Medulla oblongata (tissue), 1 donor: ENCODE results near the gene BAZ2B.
"Not testable (repeated sequence)": the region's sequence is repeated elsewhere in the genome, so short reads cannot be mapped to it uniquely, and the experiment has no call there.

ENCODE experiments used
- DNase-seq: peaks from one replicate; pipeline ENCODE4 v3.0.0-alpha.2; 2015; ENCODE audit errors: extremely low spot score

Gene BAZ2B

DNA sequence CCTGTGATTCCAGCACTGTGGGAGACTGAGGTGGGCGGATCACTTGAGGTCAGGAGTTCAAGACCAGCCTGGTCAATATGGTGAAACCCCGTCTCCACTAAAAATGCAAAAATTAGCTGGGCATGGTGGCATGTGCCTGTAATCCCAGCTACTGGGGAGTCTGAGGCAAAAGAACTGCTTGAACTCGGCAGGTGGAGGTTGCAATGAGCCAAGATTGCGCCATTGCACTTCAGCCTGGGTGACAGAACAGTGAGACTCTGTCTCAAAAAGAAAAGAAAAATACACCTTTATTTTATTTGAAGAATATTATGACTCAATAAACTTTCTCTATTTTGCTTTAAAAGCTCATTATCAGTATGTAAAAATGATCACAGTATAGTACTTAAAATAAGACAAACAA is 81.1 kb downstream of the BAZ2B start:
- DNase-seq, result not testable (repeated sequence)

DNA sequence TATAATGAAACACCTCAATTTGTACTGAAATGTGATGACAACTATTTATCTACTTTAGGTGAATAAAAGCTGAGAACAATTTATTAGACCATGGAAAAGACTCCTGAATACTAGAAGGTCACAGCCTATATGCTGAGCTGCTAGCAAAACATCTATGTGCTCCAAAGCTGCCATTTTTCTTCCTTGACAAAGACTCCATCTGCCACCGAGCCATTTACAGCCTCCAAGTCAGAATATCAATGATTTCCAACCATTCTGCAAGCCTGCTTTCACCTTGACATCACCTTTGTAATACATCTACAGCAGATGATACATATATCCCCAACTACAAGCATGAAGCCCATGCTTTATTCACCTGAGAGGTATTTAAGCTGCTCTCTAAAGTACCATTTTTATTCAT is 84.9 kb downstream of the BAZ2B start:
- no peak for DNase-seq

DNA sequence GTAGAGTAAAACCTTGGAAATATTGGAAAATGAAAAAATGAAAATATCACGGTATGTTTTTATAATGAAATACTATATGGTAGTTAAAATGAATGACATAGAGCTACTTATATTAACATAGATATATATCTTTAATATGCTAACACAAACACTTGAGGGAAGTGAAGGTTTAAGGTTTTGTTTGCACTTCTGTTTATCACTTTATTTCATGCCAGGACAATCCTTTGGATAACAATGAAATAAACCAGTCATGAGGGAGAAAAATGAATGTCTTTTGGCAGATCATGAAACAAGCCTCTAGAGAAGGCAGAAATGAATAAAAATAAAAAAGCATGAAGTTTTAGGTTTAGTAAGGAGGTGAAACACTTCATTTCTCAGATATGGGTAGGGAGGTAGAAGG is 89.9 kb downstream of the BAZ2B start:
- DNase-seq, result no peak

- no peak for DNase-seq
These were observed 91.3 kb downstream of the BAZ2B start for GRCh38 chr2:159525012-159525411.

DNA sequence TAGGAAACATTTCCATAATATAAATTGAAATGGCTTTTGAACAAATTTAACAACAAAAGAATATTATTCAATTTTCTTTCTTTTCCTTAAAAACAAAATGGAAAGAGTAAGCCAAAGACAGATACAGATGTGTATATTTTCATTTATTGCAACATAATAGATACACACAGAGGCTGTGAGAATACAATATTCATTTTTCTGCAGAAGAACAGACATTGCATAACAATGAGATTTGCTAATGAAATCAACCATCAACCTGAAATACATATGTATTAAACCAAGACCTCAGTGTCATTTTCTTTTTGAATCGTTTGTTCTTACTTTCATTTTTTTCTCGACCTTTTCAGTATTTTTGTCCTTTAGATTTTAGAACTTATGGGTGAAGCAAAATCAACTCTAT is 95.1 kb downstream of the BAZ2B start:
- no peak for DNase-seq

GRCh38 chr2:159518321-159519005 is 97.9 kb downstream of the BAZ2B start:
- DNase-seq, result peak; percentile 28

GRCh38 chr2:159516241-159516758 is 100.0 kb downstream of the BAZ2B start:
- DNase-seq, result peak; percentile 69

DNA sequence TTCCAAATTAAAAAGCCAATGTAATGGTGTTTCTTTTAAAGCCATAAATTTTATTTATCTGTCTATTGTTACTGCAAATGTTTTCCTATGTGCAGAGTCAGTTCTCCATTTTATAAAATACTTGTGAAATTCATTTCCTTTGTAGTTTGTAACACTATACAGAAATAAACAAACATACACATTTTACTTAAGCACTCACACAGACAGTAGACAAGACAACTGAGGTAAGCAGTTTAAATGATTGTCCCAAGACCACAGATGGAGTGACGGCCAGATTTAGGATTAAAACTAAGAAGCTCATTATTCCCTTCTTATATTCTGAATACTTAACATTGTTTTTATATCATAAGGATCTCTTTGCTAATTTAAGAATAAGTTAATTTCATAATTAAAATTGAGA is 100.9 kb downstream of the BAZ2B start:
- DNase-seq, result peak; percentile 29

GRCh38 chr2:159513745-159514144 is 102.6 kb downstream of the BAZ2B start:
- no peak for DNase-seq

DNA sequence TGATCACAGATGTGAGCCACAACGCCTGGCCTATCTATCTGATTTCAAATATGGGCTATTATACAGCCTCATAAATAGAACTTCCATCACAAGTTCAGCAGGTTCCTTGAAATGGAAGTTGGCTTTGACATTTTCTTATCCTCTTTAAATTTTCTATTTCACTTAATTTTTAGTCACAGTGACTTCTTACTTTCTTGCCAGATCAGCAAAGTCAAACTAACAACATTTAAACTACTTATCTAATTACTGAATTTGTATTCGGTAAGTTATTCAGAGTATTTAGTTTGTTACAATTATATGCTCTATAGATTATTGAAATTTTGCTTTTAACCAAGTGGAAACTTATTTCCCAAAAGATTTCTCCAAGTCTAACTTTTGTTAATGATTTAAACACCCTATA is 108.2 kb downstream of the BAZ2B start:
- no peak for DNase-seq

GRCh38 chr2:159506764-159507440 is 109.4 kb downstream of the BAZ2B start:
- DNase-seq, result no peak

DNA sequence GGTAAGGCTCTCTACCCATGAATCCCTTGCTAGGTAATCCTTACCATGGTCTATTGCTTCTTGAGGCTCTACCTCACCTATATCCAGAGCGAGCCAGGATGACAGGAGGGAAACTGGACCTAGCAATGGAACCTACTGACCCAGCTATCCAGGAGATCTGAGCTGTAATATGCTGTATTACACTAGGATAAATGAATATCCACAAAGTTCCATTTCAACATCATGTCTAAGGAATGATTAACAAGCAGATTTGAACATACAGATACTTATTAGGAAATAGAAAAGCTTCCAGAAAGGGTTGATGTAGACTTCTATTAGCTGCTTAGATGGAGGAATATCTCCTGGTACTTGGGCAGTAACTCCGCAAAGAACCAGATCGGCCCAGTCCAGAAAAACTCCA is 110.1 kb downstream of the BAZ2B start:
- no peak for DNase-seq

DNA sequence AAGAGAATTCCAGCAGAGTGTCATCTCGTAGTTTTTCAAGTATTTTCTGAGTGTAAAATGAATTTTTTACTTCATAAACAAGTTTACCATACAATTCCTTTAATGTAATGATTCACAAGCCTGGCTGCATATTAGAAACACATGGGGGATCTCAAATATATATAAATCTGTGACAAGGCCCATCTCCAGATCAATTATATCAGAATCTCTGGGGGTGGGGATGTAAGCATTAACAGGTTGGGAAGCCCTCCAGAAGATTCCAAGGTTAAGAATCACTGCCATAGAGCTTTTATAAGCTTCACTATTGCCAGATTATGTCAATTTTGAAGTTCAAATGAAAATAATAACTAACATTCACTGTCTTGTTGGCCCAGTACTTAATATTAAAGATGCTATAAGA is 111.2 kb downstream of the BAZ2B start:
- DNase-seq, result no peak

GRCh38 chr2:159501743-159502142 is 114.6 kb downstream of the BAZ2B start:
- no peak for DNase-seq

DNA sequence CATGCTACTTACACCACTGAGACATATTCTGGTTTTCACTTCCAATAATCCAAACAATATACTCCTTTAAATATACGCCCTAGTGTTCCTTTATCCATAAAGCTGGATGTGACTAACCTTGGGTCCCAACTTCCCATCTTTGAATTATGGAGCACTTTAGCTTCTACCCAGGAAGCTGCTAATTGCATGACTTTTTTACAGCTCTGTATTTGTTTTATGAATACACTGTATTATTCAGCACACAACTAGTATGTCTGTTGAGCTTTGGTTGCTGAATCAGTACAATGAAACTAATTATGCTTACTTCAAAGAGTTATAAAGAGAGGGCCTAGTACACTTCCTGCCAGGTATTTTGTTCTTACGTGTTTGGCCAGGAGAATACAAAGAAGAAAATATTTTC is 118.5 kb downstream of the BAZ2B start:
- DNase-seq, result no peak

GRCh38 chr2:159497256-159497655 is 119.1 kb downstream of the BAZ2B start:
- peak; percentile 57 for DNase-seq

DNA sequence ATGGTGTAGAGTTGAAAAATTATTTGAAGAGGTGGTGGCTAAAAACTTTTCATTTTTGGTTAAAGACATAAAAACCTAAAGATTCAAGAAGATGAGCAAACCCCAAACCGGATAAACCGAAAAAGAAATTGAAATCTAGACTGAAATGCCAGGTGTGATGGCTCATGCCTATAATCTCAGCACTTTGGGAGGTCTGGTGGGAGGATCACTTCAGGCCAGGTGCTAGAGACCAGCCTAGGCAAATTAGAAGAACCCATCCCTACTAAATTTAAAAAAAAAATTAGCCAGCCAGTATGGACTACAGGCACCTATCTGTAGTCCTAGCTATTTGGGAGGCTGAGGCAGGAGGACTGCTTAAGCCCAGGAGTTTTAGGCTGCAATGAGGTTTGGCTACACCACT is 126.9 kb downstream of the BAZ2B start:
- DNase-seq, result no peak

DNA sequence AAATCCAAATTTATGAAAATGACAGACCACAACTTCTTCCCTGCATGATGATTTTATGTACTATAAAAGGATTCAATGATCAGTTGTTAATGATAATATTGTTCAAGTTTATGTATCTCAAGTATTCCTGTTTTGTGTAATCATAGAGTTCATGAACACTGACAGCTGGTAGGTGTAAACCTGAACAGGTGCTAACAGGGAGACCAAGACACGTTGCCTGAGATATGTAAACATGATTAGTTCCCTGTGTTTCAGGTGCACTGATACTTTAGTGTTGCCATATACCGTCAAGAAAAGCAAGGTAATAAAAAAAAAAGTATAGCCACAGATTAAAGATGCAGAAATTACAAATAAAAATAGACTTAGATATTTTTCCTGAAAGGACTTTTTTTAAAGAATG is 131.8 kb downstream of the BAZ2B start:
- DNase-seq, result no peak

DNA sequence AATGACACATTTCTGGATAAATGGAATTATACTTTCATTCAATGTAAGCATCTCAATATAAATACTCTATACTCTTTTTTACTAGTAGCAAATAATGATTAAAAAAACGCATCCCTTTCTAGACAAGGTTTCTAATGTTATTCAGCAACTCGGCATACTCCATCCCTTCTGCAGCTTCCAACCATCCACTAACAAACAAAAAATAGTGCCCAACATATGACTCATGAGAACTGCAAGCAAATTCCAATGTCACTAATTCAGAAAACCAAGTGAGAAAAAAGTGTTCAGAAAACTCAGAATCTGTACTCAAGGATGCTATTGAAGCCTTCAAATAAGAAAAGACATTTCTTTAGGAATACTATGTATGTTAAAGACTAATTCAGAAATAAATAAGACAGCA is 140.0 kb downstream of the BAZ2B start:
- no peak for DNase-seq

- no peak for DNase-seq
These were observed 140.6 kb downstream of the BAZ2B start for GRCh38 chr2:159475793-159476192.

DNA sequence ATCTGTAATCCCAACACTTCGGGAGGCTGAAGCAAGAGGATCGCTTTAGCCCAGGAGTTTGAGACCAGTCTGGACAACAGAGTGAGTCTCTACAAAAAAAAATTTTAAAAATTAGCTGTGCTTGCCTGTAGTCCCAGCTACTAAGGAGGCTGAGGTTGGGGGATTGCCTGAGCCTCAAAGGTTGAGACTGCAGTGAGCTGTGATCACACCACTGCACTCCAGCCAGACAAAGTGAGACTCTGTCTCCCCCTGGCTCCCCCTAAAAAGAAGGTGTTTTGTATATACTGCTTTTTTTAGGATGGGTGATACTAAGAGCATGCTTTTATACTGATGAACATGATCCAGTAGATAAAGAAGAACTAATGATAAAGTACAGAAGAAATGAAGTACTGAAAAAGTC is 145.0 kb downstream of the BAZ2B start:
- DNase-seq, result no peak

GRCh38 chr2:159468257-159468656 is 148.1 kb downstream of the BAZ2B start:
- no peak for DNase-seq

GRCh38 chr2:159462961-159463360 is 153.4 kb downstream of the BAZ2B start:
- no peak for DNase-seq
